ENCODE data around the gene NR2F6.
A peak's percentile ranks its signal among the peaks of the same experiment; 100 is the strongest.

Gene NR2F6

DNA sequence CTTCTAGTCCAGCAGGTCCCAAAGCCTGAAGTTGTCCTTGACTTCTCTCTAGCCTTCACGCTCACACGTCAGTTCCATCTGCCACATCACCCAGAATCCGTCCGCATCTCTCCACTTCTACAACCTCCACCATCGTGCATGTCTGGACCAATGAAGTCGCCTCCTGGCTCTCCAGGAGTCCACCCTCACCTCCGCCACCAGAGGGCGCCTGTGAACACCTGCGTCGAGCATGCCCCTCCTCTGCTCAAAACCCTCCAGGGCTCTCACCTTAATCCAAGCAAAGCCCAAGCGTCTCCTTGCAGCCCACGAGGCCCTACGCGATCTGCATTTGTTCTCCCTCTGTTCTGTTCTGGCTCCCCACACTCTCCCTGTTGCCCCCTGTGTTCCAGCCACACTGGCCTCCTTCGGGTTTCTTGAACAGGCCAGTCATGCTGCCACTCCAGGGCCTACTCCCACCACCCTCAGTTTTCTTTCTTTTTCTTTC lies 15.2 kb upstream of the NR2F6 start (continued):
- TF ChIP-seq, protein P1, sequence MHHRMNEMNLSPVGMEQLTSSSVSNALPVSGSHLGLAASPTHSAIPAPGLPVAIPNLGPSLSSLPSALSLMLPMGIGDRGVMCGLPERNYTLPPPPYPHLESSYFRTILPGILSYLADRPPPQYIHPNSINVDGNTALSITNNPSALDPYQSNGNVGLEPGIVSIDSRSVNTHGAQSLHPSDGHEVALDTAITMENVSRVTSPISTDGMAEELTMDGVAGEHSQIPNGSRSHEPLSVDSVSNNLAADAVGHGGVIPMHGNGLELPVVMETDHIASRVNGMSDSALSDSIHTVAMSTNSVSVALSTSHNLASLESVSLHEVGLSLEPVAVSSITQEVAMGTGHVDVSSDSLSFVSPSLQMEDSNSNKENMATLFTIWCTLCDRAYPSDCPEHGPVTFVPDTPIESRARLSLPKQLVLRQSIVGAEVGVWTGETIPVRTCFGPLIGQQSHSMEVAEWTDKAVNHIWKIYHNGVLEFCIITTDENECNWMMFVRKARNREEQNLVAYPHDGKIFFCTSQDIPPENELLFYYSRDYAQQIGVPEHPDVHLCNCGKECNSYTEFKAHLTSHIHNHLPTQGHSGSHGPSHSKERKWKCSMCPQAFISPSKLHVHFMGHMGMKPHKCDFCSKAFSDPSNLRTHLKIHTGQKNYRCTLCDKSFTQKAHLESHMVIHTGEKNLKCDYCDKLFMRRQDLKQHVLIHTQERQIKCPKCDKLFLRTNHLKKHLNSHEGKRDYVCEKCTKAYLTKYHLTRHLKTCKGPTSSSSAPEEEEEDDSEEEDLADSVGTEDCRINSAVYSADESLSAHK (tag by site-specific recombination; IDR thresholded peaks at IDR 0.05), result no peak
- TF ChIP-seq ZNF311 (tag by site-specific recombination; IDR thresholded peaks at IDR 0.05; ENCODE audit: borderline replicate concordance) (no peak), KLF16 (tag by site-specific recombination; IDR thresholded peaks at IDR 0.05) (no peak), ZNF530 (tag by site-specific recombination; IDR thresholded peaks at IDR 0.05; ENCODE audit: low read depth) (no peak), ZNF366 (tag by site-specific recombination; conservative IDR thresholded peaks at IDR 0.05) (peak; percentile 69), ZNF473 (tag by site-specific recombination; IDR thresholded peaks at IDR 0.05) (no peak), ZNF76 (tag by site-specific recombination; IDR thresholded peaks at IDR 0.05; ENCODE audit: borderline replicate concordance, low read depth) (no peak), YY2 (tag by site-specific recombination; IDR thresholded peaks at IDR 0.05) (no peak), ZFP41 (tag by site-specific recombination; IDR thresholded peaks at IDR 0.05; ENCODE audit: borderline replicate concordance) (no peak), ZNF354C (tag by site-specific recombination; IDR thresholded peaks at IDR 0.05; ENCODE audit: borderline replicate concordance, low read depth) (no peak), YY1 (tag by site-specific recombination; IDR thresholded peaks at IDR 0.05) (no peak), ZNF433 (tag by site-specific recombination; IDR thresholded peaks at IDR 0.05; ENCODE audit: low read depth) (no peak), SP7 (tag by site-specific recombination; IDR thresholded peaks at IDR 0.05) (peak; percentile 51), ZNF560 (tag by site-specific recombination; IDR thresholded peaks at IDR 0.05; ENCODE audit: borderline replicate concordance) (no peak), ZNF221 (tag by site-specific recombination; IDR thresholded peaks at IDR 0.05; ENCODE audit: borderline replicate concordance) (no peak), SP3 (tag by site-specific recombination; IDR thresholded peaks at IDR 0.05) (no peak), ZNF596 (tag by site-specific recombination; IDR thresholded peaks at IDR 0.05) (no peak), SP2 (tag by site-specific recombination; IDR thresholded peaks at IDR 0.05) (no peak), ZNF621 (tag by site-specific recombination; IDR thresholded peaks at IDR 0.05) (no peak), ZNF10 (tag by site-specific recombination; IDR thresholded peaks at IDR 0.05) (no peak), ZNF510 (tag by site-specific recombination; IDR thresholded peaks at IDR 0.05; ENCODE audit: insufficient replicate concordance) (no peak), GLIS1 (tag by site-specific recombination; IDR thresholded peaks at IDR 0.05) (peak; percentile 68), ZNF558 (tag by site-specific recombination; IDR thresholded peaks at IDR 0.05) (no peak; the same call in 1 of the 2 replicates), GFI1B (tag by site-specific recombination; IDR thresholded peaks at IDR 0.05) (no peak), ZNF335 (tag by site-specific recombination; conservative IDR thresholded peaks at IDR 0.05) (peak; percentile 47), ZSCAN30 (tag by site-specific recombination; IDR thresholded peaks at IDR 0.05) (no peak), ZNF777 (tag by site-specific recombination; IDR thresholded peaks at IDR 0.05; ENCODE audit: borderline replicate concordance) (no peak), ZNF626 (tag by site-specific recombination; IDR thresholded peaks at IDR 0.05) (no peak)
- TF ChIP-seq, protein P2, sequence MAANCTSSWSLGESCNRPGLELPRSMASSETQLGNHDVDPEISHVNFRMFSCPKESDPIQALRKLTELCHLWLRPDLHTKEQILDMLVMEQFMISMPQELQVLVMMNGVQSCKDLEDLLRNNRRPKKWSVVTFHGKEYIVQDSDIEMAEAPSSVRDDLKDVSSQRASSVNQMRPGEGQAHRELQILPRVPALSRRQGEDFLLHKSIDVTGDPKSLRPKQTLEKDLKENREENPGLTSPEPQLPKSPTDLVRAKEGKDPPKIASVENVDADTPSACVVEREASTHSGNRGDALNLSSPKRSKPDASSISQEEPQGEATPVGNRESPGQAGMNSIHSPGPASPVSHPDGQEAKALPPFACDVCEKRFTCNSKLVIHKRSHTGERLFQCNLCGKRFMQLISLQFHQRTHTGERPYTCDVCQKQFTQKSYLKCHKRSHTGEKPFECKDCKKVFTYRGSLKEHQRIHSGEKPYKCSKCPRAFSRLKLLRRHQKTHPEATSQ (tag by site-specific recombination; IDR thresholded peaks at IDR 0.05), result 0 out of 2 replicates have a peak, but pooled peaks have one; percentile 10
- TF ChIP-seq, protein P3, sequence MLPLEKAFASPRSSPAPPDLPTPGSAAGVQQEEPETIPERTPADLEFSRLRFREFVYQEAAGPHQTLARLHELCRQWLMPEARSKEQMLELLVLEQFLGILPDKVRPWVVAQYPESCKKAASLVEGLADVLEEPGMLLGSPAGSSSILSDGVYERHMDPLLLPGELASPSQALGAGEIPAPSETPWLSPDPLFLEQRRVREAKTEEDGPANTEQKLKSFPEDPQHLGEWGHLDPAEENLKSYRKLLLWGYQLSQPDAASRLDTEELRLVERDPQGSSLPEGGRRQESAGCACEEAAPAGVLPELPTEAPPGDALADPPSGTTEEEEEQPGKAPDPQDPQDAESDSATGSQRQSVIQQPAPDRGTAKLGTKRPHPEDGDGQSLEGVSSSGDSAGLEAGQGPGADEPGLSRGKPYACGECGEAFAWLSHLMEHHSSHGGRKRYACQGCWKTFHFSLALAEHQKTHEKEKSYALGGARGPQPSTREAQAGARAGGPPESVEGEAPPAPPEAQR (tag by site-specific recombination; IDR thresholded peaks at IDR 0.05), result peak; percentile 54; the same call in 1 of the 2 replicates
- TF ChIP-seq, protein P4, sequence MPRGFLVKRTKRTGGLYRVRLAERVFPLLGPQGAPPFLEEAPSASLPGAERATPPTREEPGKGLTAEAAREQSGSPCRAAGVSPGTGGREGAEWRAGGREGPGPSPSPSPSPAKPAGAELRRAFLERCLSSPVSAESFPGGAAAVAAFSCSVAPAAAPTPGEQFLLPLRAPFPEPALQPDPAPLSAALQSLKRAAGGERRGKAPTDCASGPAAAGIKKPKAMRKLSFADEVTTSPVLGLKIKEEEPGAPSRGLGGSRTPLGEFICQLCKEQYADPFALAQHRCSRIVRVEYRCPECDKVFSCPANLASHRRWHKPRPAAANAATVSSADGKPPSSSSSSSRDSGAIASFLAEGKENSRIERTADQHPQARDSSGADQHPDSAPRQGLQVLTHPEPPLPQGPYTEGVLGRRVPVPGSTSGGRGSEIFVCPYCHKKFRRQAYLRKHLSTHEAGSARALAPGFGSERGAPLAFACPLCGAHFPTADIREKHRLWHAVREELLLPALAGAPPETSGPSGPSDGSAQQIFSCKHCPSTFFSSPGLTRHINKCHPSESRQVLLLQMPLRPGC (tag by site-specific recombination; IDR thresholded peaks at IDR 0.05), result no peak
- TF ChIP-seq, protein P5, sequence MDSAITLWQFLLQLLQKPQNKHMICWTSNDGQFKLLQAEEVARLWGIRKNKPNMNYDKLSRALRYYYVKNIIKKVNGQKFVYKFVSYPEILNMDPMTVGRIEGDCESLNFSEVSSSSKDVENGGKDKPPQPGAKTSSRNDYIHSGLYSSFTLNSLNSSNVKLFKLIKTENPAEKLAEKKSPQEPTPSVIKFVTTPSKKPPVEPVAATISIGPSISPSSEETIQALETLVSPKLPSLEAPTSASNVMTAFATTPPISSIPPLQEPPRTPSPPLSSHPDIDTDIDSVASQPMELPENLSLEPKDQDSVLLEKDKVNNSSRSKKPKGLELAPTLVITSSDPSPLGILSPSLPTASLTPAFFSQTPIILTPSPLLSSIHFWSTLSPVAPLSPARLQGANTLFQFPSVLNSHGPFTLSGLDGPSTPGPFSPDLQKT (IDR thresholded peaks at IDR 0.05; ENCODE audit: borderline replicate concordance, low read depth, low read length), result no peak
- TF ChIP-seq, protein P6, sequence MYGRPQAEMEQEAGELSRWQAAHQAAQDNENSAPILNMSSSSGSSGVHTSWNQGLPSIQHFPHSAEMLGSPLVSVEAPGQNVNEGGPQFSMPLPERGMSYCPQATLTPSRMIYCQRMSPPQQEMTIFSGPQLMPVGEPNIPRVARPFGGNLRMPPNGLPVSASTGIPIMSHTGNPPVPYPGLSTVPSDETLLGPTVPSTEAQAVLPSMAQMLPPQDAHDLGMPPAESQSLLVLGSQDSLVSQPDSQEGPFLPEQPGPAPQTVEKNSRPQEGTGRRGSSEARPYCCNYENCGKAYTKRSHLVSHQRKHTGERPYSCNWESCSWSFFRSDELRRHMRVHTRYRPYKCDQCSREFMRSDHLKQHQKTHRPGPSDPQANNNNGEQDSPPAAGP (tag by site-specific recombination; IDR thresholded peaks at IDR 0.05), result no peak

Measured in HEK293 (cell line).